Globus pallidus (tissue), 1 donor: Measurements from ENCODE around the gene TDRD1.

Experiments
- DNase-seq: peaks from one replicate; pipeline ENCODE4 v3.0.0-alpha.2; 2015; ENCODE audit warnings: low spot score

TDRD1 gene

GRCh38 chr10:114234132-114234531 lies 55.0 kb downstream of the TDRD1 start:
- DNase-seq, result no peak

- DNase-seq, result no peak
Observed at GRCh38 chr10:114239117-114239993, 60.2 kb downstream of the TDRD1 start, which contains the start of gene VWA2. Gene VWA2 (plus strand): TSS chr10:114239254. CDS start chr10:114248714, 9,460 bp downstream.

DNA sequence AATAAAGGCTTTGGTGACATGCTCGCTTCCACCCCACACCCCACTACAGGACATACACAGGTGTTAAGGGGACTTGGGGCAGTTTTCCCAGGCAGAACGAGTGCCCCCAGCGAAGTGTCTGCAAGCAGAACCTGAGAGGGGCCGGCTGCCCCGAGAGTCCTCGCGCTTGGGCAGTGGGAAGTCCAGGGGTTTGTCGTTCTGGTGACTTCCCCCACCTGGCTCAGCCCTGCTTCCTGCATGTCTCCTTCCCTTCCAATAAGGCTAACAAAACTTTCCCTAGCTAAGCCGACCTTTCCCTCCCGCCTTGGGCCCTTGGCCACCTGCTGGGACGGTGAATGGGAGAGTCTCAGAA lies 60.8 kb downstream of the TDRD1 start:
- no peak for DNase-seq

GRCh38 chr10:114242235-114242634 lies 63.1 kb downstream of the TDRD1 start:
- DNase-seq, result no peak

DNA sequence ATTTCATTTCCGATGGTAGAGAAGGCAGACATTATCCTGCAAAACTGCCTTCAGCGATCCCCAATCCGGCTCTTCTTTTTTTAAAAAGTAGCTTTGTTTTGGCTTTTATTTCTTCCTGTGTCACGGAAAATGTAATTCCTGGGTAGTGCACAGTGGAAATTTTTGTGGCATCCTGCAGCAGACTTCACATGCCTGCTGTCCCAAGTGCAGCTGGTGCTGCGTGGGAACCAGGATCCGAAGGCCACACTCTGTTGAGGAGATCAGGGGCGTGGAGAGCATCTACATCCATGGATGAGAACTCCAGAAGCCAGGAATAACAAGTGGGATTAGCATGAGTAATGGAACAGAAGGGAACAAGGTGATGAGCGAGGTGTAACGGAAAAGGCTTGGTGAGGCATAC lies 64.5 kb downstream of the TDRD1 start:
- no peak for DNase-seq

- no peak for DNase-seq
Observed at GRCh38 chr10:114244126-114244525, 65.0 kb downstream of the TDRD1 start.

GRCh38 chr10:114245121-114245791 lies 66.1 kb downstream of the TDRD1 start:
- no peak for DNase-seq

DNA sequence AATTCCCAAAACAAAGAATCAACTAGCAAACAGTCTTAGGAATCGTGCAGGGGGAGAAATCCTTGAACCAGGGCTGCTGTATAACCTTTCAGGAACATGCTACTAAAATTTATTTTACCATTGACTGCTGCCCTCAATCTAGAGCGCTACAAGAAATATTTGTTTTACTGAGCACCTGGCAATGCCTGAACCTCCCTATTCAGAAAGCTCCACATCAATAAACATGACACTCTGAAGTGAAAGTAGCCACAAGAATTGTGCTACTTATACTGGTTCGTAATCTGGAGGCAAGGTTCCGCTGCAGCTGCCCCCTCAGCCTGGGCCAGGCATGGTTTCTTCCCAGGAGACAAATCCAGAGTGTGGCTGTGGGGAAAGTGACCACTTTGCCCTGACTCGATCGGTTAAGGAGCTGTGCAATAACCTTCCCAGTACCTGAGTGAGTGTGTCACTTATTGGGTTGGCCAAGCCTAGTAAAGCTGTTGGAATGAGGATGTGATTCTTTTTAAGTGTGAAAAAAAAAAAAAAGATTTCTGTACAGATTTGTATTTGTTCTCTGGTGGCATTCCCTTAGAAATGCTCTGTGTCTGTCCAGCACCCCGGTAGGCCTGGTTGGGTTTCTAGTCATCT lies 67.6 kb downstream of the TDRD1 start:
- no peak for DNase-seq

- DNase-seq, result no peak
Observed at GRCh38 chr10:114250236-114250635, 71.1 kb downstream of the TDRD1 start.

DNA sequence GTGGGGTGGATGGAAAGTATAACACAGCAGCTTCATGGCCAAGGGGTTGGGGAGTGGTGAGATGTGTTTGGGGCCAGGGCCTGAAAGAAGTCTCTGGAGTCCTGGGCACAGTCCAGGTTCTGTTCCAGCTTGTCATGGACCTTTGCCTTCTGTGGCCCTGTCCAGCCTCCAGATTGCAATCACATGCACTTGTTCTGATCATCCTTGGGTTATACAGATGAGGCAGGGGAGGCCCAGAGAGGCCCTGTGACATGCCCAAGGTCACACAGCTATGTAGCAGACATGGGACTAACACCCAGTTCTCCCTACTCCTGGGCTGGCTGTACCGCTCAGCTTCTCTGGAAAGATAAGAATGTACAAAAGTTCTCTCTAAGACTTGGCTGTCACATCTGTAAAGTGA lies 71.6 kb downstream of the TDRD1 start:
- no peak for DNase-seq

DNA sequence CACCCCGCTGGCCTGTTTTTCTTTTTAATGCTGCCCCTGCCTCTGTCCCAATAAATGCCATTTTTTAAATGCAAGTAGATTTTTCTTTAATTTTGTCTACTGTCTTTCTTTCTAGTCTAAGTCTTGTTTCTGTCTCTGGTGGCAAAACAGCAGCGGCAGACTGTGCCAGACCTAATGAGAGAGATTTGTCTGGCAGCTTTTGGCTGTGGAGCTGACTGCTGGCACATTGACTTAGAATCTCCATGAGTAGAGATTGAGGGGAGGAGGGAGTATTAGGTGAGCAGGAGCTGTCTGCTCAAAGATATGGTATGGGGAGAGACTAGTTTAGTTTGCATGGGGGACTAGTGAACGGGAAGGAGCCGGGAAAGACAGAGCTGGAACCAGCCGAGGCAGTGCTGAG lies 72.9 kb downstream of the TDRD1 start:
- DNase-seq, result no peak

DNA sequence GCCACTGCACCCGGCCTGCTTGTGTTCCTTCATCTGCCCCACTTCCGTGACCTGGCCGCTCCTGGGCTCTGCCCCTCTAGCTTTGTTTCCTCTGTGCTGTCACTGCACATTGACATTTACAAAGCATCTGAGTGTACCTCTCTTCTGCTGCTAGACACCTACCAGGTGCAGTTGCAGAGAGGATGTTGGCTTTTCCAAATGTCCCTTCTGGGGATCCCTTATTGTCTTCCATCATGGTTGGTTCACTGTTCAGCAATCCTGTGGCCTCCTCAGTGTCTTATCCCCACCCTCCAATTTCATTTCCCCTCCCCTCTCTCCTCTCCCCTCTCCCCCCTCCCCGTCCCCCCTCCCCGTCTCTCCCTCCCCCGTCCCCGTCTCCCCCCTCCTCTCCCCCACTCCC lies 73.7 kb downstream of the TDRD1 start:
- no peak for DNase-seq

- no peak for DNase-seq
Observed at GRCh38 chr10:114255227-114255626, 76.1 kb downstream of the TDRD1 start.

DNA sequence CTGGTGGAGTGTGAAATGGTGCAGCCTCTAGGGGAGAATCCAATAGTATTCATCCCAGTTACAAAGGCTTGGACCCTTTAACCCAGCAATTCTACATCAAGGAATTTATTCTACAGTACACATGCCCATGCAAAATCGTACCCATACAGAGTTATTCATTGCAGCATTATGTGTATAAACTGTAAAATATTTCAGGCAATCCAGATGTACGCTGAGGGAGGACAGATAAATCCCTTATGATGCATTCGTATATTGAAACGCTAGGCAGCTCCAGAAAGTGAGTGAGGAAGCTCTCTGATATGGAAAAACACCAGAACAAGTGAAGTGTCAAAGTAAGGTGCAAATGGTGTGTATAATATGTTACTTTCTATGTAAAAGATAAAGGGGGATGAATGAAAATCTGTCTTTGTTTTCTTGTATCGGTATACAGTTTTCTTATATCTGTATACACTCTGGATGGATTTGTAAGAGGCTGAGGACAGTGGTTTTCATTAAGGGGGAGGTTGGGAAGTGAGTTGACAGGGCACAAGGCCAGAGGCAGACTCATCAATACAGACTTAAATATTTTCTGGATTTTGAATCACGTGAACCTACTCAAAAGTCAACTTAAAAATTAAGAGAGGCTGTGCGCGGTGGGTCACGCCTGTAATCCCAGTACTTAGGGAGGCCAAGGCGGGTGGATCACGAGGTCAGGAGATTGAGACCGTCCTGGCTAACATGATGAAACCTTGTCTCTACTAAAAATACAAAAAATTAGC lies 77.0 kb downstream of the TDRD1 start:
- no peak for DNase-seq

GRCh38 chr10:114256822-114257221 lies 77.7 kb downstream of the TDRD1 start:
- no peak for DNase-seq

GRCh38 chr10:114257498-114257897 lies 78.3 kb downstream of the TDRD1 start:
- DNase-seq, result no peak

- DNase-seq, result no peak
Observed at GRCh38 chr10:114258274-114258840, 79.2 kb downstream of the TDRD1 start.

- DNase-seq, result no peak
Observed at GRCh38 chr10:114259824-114260223, 80.7 kb downstream of the TDRD1 start.

DNA sequence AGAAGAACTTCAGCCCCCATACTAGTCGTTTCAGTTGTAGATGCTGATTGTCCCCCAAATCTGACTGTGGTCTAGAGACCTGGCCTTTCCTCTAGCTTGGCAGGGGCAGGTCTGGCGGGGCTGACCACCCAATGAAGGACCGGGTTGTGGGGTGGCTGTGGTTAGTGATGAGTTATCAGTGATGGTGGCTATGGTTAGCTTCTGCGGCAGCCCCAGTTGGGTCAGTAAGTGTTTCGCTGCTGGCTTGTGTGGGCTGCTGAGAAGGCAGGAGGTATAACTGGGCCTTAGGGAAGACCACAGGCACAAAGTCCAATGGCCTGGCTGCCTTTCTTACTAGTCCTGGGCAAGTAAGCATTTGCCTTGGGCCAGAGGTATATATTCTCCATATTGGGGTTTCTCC lies 81.2 kb downstream of the TDRD1 start:
- DNase-seq, result no peak

DNA sequence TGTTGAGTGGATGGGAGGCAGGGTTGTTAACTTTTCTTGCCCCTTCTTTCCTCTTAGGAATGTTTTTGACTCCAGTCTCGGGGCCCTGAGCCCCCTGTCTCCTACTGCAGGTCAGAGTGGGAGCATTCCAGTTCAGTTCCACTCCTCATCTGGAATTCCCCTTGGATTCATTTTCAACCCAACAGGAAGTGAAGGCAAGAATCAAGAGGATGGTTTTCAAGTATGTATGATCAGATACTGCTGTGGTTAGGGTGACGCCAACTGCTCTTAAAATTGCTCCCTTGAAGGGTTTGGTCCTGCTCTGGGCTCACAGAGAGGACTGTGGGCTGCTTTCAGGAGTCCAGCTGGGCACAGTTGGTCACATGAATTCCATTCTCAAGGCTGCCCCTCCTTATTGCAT lies 81.9 kb downstream of the TDRD1 start:
- DNase-seq, result no peak

DNA sequence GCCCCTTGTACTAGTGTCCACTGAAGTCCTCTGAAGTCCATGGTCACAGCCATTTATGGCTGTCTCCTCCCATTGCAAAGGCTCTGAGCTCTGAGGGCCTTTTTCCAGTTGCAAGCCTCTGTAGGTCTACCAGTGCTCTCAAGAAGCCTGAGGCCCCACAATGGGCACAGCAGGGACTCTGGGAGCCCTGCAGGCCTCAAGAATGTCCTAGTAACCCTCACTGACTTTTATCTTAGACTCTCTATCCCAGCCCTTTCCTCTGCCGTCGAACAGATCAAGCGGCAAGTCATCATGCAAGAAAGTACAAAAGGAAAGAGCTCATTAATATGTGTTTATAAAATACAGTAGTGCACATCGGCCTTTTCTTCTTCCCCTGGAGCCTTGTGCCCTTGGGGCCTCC lies 83.3 kb downstream of the TDRD1 start:
- no peak for DNase-seq
